Measurements from ENCODE around the gene SLC2A6. TPM values are rescaled to one million over a fixed set of nuclear protein-coding genes. Genes with fewer than 3 reads are reported as not detected.

Gene SLC2A6
- total RNA-seq, 1 donor from 2014 or later = 0.52 TPM

Other genes starting within 250 kb of the SLC2A6 start
- under 0.01 TPM for gene ABO, start 203.9 kb downstream of the SLC2A6 start, total RNA-seq
- gene SURF6, start 142.9 kb downstream of the SLC2A6 start, total RNA-seq = 7.8 TPM
- 13.0 TPM for gene MED22, start 131.0 kb downstream of the SLC2A6 start, total RNA-seq
- 2,342 TPM for gene RPL7A, start 130.9 kb downstream of the SLC2A6 start, total RNA-seq
- gene SURF1, start 122.6 kb downstream of the SLC2A6 start, total RNA-seq = 24.5 TPM
- 12.5 TPM for gene SURF2, start 122.5 kb downstream of the SLC2A6 start, total RNA-seq
- gene SURF4, start 103.0 kb downstream of the SLC2A6 start, total RNA-seq = 166 TPM
- gene STKLD1, start 102.7 kb downstream of the SLC2A6 start, total RNA-seq = 1.0 TPM
- 14.6 TPM for gene REXO4, start 61.1 kb downstream of the SLC2A6 start, total RNA-seq
- 1.6 TPM for gene ADAMTS13, start 56.7 kb downstream of the SLC2A6 start, total RNA-seq
- gene CACFD1, start 19.1 kb downstream of the SLC2A6 start, total RNA-seq = 4.7 TPM
- gene MYMK, start 45.9 kb upstream of the SLC2A6 start, total RNA-seq = 8.9 TPM
- 4.7 TPM for gene ADAMTSL2, start 55.6 kb upstream of the SLC2A6 start, total RNA-seq
- gene FAM163B, start 130.3 kb upstream of the SLC2A6 start, total RNA-seq = not detected
- not detected for gene DBH, start 157.3 kb upstream of the SLC2A6 start, total RNA-seq